ENCODE data around the gene C6orf136. TPM values are rescaled to one million over a fixed set of nuclear protein-coding genes. Genes with fewer than 3 reads are reported as not detected.
A peak's percentile ranks its signal among the peaks of the same experiment; 100 is the strongest.

C6orf136 gene
- total and polyA plus RNA-seq, 10 of the 15 experiments (the other 5 are each of a cell fraction or from before 2014, with no cell fraction given), result 5.2 to 24.1 (median 14.9) TPM

DNA sequence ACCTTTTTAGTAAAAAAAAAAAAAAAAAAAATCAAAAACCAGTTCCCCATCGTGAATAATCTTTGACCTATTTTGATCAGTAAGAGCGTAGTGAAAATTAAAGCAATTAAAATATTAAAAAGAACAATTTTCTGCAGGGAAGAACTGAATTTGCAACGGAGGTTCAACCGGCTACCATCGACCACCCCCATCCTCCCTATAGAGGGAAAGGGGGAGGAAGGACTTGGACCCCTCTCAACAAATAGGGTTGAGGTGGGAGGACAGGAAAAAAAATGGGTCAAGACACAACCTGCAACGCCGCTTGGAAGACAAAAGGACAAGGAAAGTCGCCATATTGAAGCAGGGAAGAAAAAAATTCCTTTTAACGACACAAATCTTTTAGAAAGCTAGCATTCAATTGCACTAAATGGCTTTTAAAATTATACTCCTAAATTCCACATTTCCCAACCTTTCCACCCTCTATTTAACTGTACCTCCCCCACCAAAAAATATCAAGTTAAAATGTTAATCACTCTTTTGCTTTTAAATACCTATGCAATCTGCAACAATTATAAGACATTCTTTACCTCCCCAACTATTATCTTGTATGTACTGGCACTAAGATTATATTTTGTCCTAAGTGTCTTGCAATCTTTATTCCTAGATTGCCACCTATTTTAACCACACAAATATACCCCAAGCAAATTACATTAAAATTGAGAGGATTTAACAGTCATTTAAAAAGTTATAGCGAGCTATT is 31.5 kb upstream of the C6orf136 start (continued):
- TF ChIP-seq, protein P1, sequence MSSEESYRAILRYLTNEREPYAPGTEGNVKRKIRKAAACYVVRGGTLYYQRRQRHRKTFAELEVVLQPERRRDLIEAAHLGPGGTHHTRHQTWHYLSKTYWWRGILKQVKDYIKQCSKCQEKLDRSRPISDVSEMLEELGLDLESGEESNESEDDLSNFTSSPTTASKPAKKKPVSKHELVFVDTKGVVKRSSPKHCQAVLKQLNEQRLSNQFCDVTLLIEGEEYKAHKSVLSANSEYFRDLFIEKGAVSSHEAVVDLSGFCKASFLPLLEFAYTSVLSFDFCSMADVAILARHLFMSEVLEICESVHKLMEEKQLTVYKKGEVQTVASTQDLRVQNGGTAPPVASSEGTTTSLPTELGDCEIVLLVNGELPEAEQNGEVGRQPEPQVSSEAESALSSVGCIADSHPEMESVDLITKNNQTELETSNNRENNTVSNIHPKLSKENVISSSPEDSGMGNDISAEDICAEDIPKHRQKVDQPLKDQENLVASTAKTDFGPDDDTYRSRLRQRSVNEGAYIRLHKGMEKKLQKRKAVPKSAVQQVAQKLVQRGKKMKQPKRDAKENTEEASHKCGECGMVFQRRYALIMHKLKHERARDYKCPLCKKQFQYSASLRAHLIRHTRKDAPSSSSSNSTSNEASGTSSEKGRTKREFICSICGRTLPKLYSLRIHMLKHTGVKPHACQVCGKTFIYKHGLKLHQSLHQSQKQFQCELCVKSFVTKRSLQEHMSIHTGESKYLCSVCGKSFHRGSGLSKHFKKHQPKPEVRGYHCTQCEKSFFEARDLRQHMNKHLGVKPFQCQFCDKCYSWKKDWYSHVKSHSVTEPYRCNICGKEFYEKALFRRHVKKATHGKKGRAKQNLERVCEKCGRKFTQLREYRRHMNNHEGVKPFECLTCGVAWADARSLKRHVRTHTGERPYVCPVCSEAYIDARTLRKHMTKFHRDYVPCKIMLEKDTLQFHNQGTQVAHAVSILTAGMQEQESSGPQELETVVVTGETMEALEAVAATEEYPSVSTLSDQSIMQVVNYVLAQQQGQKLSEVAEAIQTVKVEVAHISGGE (CRISPR knock-in tag; IDR thresholded peaks at IDR 0.05), result peak; percentile 54
- TF ChIP-seq, protein P2, sequence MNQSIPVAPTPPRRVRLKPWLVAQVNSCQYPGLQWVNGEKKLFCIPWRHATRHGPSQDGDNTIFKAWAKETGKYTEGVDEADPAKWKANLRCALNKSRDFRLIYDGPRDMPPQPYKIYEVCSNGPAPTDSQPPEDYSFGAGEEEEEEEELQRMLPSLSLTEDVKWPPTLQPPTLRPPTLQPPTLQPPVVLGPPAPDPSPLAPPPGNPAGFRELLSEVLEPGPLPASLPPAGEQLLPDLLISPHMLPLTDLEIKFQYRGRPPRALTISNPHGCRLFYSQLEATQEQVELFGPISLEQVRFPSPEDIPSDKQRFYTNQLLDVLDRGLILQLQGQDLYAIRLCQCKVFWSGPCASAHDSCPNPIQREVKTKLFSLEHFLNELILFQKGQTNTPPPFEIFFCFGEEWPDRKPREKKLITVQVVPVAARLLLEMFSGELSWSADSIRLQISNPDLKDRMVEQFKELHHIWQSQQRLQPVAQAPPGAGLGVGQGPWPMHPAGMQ (IDR thresholded peaks at IDR 0.05; ENCODE audit: borderline replicate concordance), result no peak
- TF ChIP-seq, protein P3, sequence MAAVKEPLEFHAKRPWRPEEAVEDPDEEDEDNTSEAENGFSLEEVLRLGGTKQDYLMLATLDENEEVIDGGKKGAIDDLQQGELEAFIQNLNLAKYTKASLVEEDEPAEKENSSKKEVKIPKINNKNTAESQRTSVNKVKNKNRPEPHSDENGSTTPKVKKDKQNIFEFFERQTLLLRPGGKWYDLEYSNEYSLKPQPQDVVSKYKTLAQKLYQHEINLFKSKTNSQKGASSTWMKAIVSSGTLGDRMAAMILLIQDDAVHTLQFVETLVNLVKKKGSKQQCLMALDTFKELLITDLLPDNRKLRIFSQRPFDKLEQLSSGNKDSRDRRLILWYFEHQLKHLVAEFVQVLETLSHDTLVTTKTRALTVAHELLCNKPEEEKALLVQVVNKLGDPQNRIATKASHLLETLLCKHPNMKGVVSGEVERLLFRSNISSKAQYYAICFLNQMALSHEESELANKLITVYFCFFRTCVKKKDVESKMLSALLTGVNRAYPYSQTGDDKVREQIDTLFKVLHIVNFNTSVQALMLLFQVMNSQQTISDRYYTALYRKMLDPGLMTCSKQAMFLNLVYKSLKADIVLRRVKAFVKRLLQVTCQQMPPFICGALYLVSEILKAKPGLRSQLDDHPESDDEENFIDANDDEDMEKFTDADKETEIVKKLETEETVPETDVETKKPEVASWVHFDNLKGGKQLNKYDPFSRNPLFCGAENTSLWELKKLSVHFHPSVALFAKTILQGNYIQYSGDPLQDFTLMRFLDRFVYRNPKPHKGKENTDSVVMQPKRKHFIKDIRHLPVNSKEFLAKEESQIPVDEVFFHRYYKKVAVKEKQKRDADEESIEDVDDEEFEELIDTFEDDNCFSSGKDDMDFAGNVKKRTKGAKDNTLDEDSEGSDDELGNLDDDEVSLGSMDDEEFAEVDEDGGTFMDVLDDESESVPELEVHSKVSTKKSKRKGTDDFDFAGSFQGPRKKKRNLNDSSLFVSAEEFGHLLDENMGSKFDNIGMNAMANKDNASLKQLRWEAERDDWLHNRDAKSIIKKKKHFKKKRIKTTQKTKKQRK (IDR thresholded peaks at IDR 0.05; ENCODE audit: low read depth, low read length), result no peak
- TF ChIP-seq EED (IDR thresholded peaks at IDR 0.05; ENCODE audit: low read depth), result no peak
- TF ChIP-seq, protein P4, sequence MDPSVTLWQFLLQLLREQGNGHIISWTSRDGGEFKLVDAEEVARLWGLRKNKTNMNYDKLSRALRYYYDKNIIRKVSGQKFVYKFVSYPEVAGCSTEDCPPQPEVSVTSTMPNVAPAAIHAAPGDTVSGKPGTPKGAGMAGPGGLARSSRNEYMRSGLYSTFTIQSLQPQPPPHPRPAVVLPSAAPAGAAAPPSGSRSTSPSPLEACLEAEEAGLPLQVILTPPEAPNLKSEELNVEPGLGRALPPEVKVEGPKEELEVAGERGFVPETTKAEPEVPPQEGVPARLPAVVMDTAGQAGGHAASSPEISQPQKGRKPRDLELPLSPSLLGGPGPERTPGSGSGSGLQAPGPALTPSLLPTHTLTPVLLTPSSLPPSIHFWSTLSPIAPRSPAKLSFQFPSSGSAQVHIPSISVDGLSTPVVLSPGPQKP (IDR thresholded peaks at IDR 0.05; ENCODE audit: low read depth, low read length), result no peak
- TF ChIP-seq RBBP5 (conservative IDR thresholded peaks at IDR 0.05), result no peak
- TF ChIP-seq, protein P5, sequence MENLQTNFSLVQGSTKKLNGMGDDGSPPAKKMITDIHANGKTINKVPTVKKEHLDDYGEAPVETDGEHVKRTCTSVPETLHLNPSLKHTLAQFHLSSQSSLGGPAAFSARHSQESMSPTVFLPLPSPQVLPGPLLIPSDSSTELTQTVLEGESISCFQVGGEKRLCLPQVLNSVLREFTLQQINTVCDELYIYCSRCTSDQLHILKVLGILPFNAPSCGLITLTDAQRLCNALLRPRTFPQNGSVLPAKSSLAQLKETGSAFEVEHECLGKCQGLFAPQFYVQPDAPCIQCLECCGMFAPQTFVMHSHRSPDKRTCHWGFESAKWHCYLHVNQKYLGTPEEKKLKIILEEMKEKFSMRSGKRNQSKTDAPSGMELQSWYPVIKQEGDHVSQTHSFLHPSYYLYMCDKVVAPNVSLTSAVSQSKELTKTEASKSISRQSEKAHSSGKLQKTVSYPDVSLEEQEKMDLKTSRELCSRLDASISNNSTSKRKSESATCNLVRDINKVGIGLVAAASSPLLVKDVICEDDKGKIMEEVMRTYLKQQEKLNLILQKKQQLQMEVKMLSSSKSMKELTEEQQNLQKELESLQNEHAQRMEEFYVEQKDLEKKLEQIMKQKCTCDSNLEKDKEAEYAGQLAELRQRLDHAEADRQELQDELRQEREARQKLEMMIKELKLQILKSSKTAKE (IDR thresholded peaks at IDR 0.05; ENCODE audit: low read depth, poor library complexity, severe bottlenecking), result peak; percentile 21
- 0 out of 2 replicates have a peak, but pooled peaks have one; percentile 13 for TF ChIP-seq LARP7 (IDR thresholded peaks at IDR 0.05)
- TF ChIP-seq SMARCA5 (IDR thresholded peaks at IDR 0.05), result no peak
- TF ChIP-seq, protein P6, sequence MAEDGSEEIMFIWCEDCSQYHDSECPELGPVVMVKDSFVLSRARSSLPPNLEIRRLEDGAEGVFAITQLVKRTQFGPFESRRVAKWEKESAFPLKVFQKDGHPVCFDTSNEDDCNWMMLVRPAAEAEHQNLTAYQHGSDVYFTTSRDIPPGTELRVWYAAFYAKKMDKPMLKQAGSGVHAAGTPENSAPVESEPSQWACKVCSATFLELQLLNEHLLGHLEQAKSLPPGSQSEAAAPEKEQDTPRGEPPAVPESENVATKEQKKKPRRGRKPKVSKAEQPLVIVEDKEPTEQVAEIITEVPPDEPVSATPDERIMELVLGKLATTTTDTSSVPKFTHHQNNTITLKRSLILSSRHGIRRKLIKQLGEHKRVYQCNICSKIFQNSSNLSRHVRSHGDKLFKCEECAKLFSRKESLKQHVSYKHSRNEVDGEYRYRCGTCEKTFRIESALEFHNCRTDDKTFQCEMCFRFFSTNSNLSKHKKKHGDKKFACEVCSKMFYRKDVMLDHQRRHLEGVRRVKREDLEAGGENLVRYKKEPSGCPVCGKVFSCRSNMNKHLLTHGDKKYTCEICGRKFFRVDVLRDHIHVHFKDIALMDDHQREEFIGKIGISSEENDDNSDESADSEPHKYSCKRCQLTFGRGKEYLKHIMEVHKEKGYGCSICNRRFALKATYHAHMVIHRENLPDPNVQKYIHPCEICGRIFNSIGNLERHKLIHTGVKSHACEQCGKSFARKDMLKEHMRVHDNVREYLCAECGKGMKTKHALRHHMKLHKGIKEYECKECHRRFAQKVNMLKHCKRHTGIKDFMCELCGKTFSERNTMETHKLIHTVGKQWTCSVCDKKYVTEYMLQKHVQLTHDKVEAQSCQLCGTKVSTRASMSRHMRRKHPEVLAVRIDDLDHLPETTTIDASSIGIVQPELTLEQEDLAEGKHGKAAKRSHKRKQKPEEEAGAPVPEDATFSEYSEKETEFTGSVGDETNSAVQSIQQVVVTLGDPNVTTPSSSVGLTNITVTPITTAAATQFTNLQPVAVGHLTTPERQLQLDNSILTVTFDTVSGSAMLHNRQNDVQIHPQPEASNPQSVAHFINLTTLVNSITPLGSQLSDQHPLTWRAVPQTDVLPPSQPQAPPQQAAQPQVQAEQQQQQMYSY (CRISPR knock-in tag; IDR thresholded peaks at IDR 0.05), result no peak
- TF ChIP-seq, protein P7, sequence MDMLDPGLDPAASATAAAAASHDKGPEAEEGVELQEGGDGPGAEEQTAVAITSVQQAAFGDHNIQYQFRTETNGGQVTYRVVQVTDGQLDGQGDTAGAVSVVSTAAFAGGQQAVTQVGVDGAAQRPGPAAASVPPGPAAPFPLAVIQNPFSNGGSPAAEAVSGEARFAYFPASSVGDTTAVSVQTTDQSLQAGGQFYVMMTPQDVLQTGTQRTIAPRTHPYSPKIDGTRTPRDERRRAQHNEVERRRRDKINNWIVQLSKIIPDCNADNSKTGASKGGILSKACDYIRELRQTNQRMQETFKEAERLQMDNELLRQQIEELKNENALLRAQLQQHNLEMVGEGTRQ (IDR thresholded peaks at IDR 0.05; ENCODE audit: borderline replicate concordance, low read depth, low read length), result no peak; the same call in 1 of the 2 replicates
